Effector memory CD8-positive, alpha-beta T cell (primary cell): ENCODE results near the gene PEX11G.
A peak's percentile ranks its signal among the peaks of the same experiment; 100 is the strongest.

Experiments used
- ATAC-seq: fragments of 150-1000 bp; cut with Tn5 transposase; replicated peaks from 2 replicates; pipeline ENCODE4 v1.10.0; 2021; ENCODE audit warnings: mild to moderate bottlenecking, moderate library complexity
- DNase-seq, 3 experiments: peaks; one replicate each; pipeline ENCODE4 v3.0.0; 2021
- H3K27ac Mint-ChIP-seq, 2 donors: one replicate each; pipeline ENCODE4 v1.8.0; 2022; ENCODE audit warnings: mild to moderate bottlenecking in 2 of 2, mixed read lengths in 2 of 2, moderate library complexity in 2 of 2
- H3K27me3 Mint-ChIP-seq, 2 donors: one replicate each; pipeline ENCODE4 v1.8.0; 2022; ENCODE audit warnings: mixed read lengths in 2 of 2
- H3K36me3 Mint-ChIP-seq: one replicate; pipeline ENCODE4 v1.8.0; 2022; ENCODE audit warnings: mild to moderate bottlenecking, moderate library complexity, mixed read lengths; ENCODE audit not compliant: insufficient read depth
- H3K4me1 Mint-ChIP-seq, 2 donors: one replicate each; pipeline ENCODE4 v1.8.0; 2022; ENCODE audit warnings: low read depth in 2 of 2, mixed read lengths in 2 of 2
- H3K4me3 Mint-ChIP-seq, 2 donors: one replicate each; pipeline ENCODE4 v1.8.0; 2022; ENCODE audit warnings: mild to moderate bottlenecking in 2 of 2, mixed read lengths in 2 of 2, moderate library complexity in 2 of 2
- H3K9me3 Mint-ChIP-seq, 2 donors: one replicate each; pipeline ENCODE4 v1.8.0; 2022; ENCODE audit warnings: mixed read lengths in 2 of 2
- total RNA-seq, 9 experiments: gene quantifications; one replicate each; lab custom pipeline; 2026; lab: John Stamatoyannopoulos, UW

The PEX11G gene
- 0.19 to 1.3 (median 0.43) reads per million in 9 experiments for total RNA-seq

- no peaks in the 10 kb centered on the region for H3K9me3 Mint-ChIP-seq
- peaks cover 7% of the 10 kb centered on the region for H3K36me3 Mint-ChIP-seq
- H3K27ac Mint-ChIP-seq, result peak within 1 kb of the TSS; percentile 63 to 84
- no peaks in the 10 kb centered on the region for H3K27me3 Mint-ChIP-seq
- H3K4me1 Mint-ChIP-seq, result peaks cover 7 to 14% of the 10 kb centered on the region in 2 donors
- H3K4me3 Mint-ChIP-seq, result peak within 1 kb of the TSS; percentile 76 to 84
- DNase-seq (peak; percentile 85 to 91 (median 91)), ATAC-seq (peak; percentile 94)
Observed at GRCh38 chr19:7488736-7489353, at the start of gene PEX11G. Gene PEX11G (minus strand): TSS chr19:7489035. CDS start chr19:7489010, 25 bp downstream.

GRCh38 chr19:7535998-7536695, 47.3 kb upstream of the PEX11G start:
- H3K36me3 Mint-ChIP-seq, result peaks cover 19% of the 10 kb centered on the region
- peak overlapping the region; percentile 95 for H3K27ac Mint-ChIP-seq
- H3K27me3 Mint-ChIP-seq, result no peaks in the 10 kb centered on the region
- ATAC-seq (peak; percentile 3), DNase-seq (no peak)
- peaks cover 17 to 32% of the 10 kb centered on the region in 2 donors for H3K4me1 Mint-ChIP-seq
- H3K9me3 Mint-ChIP-seq, result no peaks in the 10 kb centered on the region
- peak overlapping the region; percentile 96 for H3K4me3 Mint-ChIP-seq

DNA sequence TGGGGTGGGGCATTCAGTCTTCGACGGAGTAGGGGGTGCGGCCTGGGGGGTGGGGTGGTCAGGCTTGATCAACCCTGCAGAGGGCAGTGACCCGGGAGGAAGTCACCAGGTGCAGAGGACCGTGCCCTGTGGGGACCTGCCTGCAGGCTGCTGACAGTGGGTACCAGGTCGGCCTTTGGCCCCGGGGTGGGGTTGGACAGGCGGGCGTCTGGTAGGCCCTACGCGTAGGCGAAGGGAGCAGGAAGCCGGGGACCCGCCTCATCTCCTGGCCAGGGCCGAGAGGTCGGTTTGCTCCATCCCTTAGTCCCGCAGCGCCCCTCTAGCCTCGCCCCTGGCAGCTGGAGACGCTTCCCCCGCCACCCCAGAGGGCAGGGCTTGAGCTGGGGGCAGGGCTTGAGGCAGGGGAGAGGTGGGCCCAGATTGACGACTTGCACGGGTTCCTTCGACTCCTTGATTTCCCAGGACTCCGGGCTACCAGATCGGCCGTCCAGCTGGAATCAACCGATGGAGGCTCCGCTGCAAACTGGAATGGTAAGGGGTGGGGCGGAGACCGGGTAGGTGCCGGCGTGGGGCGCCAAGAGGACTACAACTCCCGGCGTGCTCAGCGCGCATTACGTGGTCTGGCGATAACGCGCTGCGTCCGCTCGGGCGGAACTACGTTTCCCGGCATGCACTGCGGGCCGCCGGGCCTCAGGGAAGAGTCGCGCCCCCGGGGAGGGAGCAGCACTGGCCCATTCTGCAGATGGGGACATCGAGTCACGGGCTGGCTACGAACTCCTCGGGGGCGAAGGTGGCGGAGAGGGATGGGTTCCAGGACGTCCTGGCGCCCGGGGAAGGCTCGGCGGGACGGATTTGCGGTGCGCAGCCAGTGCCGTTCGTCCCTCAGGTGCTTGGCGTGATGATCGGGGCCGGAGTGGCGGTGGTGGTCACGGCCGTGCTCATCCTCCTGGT, 46.5 kb upstream of the PEX11G start, which contains the start of gene PNPLA6:
Gene PNPLA6, plus strand, starts transcription at position 671 of the 951 bp plus-strand sequence. Its CDS starts 72 bp downstream, at position 743.
- Mint-ChIP-seq H3K27ac (peak within 1 kb of the TSS; percentile 95), H3K4me1 (peaks cover 17 to 31% of the 10 kb centered on the region in 2 donors), H3K36me3 (peaks cover 19% of the 10 kb centered on the region), H3K9me3 (no peaks in the 10 kb centered on the region), H3K27me3 (no peaks in the 10 kb centered on the region), H3K4me3 (peak within 1 kb of the TSS; percentile 96)
- ATAC-seq (peak; percentile 83), DNase-seq (peak; percentile 88 to 94 (median 91))

DNA sequence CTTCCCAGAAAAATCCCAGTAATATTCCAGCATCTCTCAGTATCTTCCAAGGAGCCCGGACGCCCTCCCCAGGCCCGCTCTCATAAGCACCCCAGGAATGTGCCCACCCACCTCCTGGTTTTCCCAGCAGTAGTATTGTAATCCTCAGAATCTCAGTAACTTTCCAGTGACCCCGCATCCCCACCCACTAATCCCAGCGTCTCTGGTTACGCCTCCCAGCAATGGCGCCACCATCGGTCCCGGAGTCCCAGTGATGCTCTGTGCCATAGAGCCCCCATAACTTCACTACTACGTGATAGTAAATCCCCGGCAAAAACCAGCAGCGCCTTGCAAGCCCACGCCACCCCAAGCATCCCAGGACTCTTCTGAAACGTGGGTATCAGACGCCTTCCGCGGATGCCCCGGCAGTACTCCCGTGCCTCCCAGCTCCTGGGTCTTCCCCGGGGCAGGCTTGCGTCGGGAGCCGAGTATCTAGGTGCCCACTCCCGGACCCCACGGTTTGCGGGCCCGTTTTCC, 45.8 kb upstream of the PEX11G start:
- Mint-ChIP-seq H3K4me3 (peak overlapping the region; percentile 96), H3K36me3 (peaks cover 14% of the 10 kb centered on the region), H3K4me1 (peaks cover 17 to 28% of the 10 kb centered on the region in 2 donors), H3K27ac (peak overlapping the region; percentile 95), H3K9me3 (no peaks in the 10 kb centered on the region), H3K27me3 (no peaks in the 10 kb centered on the region)
- DNase-seq (peak in 1 of 3 experiments; percentile 19), ATAC-seq (peak; percentile 17)

GRCh38 chr19:7533925-7534480, 45.2 kb upstream of the PEX11G start:
- ATAC-seq, result peak; percentile 62
- Mint-ChIP-seq H3K9me3 (no peaks in the 10 kb centered on the region), H3K27ac (peak overlapping the region; percentile 95), H3K36me3 (peaks cover 9% of the 10 kb centered on the region), H3K4me1 (peaks cover 17 to 30% of the 10 kb centered on the region in 2 donors), H3K4me3 (peak overlapping the region; percentile 96), H3K27me3 (no peaks in the 10 kb centered on the region)
- peak; percentile 72 to 74 (median 73) for DNase-seq

DNA sequence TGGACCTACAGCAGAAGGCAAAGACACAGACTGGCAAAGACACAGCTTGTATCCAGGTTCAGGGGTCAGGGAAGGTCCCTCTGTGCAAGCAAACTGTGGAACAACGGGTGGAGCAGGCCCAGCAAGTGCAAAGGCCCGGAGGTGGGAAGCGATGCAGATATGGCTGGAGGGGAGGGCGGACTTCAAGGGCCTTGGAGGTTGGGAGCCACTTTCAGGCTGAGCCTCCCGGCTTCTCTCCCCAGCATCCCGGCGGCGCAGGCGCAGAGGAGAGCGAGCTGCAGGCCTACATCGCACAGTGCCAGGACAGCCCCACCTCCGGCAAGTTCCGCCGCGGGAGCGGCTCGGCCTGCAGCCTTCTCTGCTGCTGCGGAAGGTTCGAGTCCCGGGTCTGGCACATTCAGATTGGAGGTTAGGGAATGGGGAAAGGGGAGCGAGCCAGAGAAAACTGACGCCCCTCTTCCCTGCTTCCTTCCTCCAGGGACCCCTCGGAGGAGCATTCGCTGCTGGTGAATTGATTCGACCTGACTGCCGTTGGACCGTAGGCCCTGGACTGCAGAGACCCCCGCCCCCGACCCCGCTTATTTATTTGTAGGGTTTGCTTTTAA, 44.5 kb upstream of the PEX11G start:
- H3K9me3 Mint-ChIP-seq, result no peaks in the 10 kb centered on the region
- no peaks in the 10 kb centered on the region for H3K27me3 Mint-ChIP-seq
- peaks cover 17 to 30% of the 10 kb centered on the region in 2 donors for H3K4me1 Mint-ChIP-seq
- no peak for ATAC-seq
- no peak overlapping the region for H3K27ac Mint-ChIP-seq
- H3K36me3 Mint-ChIP-seq, result peaks cover 7% of the 10 kb centered on the region
- no peak for DNase-seq
- peak overlapping the region; percentile 96 for H3K4me3 Mint-ChIP-seq

DNA sequence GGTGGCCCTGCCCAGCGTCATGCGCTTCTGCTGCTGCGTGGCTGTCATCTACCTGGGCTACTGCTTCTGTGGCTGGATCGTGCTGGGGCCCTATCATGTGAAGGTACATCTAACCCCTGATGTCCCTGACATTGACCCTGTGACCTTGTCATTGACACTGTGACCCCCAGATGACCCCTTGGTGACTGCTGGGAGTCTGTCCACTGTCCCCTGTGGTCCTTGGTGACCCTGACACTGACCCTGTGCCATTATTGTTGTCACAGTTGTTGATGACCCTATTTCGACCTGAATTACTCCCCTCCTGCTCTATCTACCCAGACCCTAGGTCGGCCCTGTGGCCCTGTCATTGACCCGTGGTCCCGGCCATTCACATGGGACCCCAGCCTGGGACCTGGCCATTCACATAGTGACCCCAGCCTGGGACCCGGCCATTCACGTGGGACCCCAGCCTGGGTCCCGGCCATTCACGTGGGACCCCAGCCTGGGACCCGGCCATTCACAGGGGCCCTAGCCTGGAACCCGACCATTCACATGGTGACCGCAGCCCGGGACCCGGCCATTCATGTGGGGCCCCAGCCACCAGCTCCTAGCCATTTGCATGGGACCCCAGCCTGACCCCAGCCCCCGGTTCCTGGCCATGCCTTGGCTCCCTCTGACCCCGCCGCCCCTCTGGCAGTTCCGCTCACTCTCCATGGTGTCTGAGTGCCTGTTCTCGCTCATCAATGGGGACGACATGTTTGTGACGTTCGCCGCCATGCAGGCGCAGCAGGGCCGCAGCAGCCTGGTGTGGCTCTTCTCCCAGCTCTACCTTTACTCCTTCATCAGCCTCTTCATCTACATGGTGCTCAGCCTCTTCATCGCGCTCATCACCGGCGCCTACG, 41.0 kb upstream of the PEX11G start:
- Mint-ChIP-seq H3K9me3 (no peaks in the 10 kb centered on the region), H3K27ac (no peak overlapping the region), H3K4me3 (no peak overlapping the region), H3K27me3 (no peaks in the 10 kb centered on the region), H3K4me1 (peaks cover 6 to 12% of the 10 kb centered on the region in 2 donors), H3K36me3 (peaks cover 2% of the 10 kb centered on the region)
- DNase-seq, result no peak
- ATAC-seq, result no peak

DNA sequence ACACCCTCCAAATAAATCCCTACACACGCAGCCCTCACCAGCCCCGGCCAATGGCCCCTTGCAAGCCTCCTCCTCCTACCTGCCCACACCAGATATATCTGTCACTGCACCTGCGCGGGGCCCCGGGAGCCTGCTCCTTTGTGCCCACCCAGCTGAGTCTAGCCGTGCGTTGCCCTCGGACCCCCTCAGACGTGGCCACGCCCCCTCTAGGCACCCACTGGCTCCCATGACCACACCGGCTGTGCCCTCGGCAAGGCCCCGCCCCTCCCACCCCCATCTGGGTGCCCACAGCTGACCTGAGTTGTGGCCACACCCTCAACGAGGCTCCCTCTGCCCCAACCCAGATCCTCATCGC, 40.4 kb upstream of the PEX11G start:
- no peaks in the 10 kb centered on the region for H3K27me3 Mint-ChIP-seq
- no peaks in the 10 kb centered on the region for H3K9me3 Mint-ChIP-seq
- ATAC-seq, result no peak
- no peak for DNase-seq
- H3K4me1 Mint-ChIP-seq, result peaks cover 1 to 6% of the 10 kb centered on the region in 2 donors
- H3K36me3 Mint-ChIP-seq, result no peaks in the 10 kb centered on the region
- no peak overlapping the region for H3K27ac Mint-ChIP-seq
- H3K4me3 Mint-ChIP-seq, result no peak overlapping the region

GRCh38 chr19:7528522-7529245, 39.8 kb upstream of the PEX11G start:
- no peak overlapping the region for H3K27ac Mint-ChIP-seq
- H3K36me3 Mint-ChIP-seq, result no peaks in the 10 kb centered on the region
- DNase-seq, result no peak
- H3K27me3 Mint-ChIP-seq, result no peaks in the 10 kb centered on the region
- no peak for ATAC-seq
- no peak overlapping the region for H3K4me3 Mint-ChIP-seq
- H3K4me1 Mint-ChIP-seq, result peaks cover 0 to 4% of the 10 kb centered on the region in 2 donors
- no peaks in the 10 kb centered on the region for H3K9me3 Mint-ChIP-seq

- ATAC-seq, result no peak
- Mint-ChIP-seq H3K9me3 (no peaks in the 10 kb centered on the region), H3K4me1 (peaks cover 0 to 7% of the 10 kb centered on the region in 2 donors), H3K27ac (no peak overlapping the region), H3K27me3 (no peaks in the 10 kb centered on the region), H3K36me3 (no peaks in the 10 kb centered on the region), H3K4me3 (no peak overlapping the region)
- DNase-seq, result no peak
Observed at GRCh38 chr19:7528192-7528519, 39.3 kb upstream of the PEX11G start.

DNA sequence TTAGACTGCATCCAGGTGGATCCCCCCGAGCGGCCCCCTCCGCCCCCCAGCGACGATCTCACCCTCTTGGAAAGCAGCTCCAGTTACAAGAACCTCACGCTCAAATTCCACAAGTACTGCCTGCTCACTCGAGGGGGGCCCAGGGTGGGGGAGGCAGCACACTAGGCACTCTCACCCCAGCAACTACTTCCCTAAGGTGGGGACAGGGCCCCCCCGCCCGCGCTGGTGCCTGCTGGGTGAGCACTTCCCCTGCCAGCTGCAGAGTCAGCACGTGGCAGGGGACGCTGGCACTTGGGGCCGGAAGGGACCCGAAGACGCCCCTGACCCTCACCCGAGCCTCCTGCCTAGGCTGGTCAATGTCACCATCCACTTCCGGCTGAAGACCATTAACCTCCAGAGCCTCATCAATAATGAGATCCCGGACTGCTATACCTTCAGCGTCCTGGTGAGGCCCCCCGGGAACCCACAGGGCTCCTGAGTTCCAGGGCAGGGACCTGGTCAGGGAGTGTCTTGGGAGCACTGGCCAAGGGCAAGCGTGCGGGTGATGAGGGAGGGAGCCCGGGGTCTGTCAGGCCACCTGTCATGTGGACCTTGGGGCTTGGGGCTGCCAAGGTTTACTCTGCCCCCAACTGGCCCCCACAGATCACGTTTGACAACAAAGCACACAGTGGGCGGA, 38.8 kb upstream of the PEX11G start:
- Mint-ChIP-seq H3K27me3 (no peaks in the 10 kb centered on the region), H3K27ac (no peak overlapping the region), H3K4me3 (no peak overlapping the region), H3K9me3 (no peaks in the 10 kb centered on the region), H3K36me3 (peaks cover 4% of the 10 kb centered on the region), H3K4me1 (peaks cover 0 to 8% of the 10 kb centered on the region in 2 donors)
- DNase-seq, result no peak
- ATAC-seq, result no peak
